Measurements from ENCODE around the gene TMEM9.

DNA sequence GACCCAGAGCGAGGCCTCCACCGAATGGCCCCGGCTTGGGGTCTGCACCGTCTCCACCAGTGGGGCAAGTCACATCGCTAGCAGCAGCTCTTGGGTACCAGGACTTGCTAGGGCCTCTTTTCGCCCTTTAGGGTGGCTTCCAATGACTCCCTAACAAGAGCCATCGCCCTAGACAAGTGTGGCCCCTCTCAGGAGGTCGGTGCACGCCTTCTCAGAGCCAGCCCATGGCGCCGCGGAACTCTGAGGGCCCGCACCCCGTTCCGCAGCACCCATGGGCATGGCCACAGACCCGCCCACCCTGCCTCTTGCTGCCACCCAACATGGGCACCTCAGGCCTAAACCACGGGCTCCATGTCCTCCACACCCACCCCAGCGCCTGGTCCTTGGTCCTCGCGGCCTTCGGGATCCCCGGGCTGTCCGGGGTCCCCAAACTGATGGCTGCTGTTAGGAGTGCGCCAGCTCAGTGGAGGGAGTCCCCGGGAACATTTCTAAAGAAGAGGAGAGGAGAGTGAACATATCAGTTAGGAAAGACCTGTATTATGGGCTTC lies 38.8 kb downstream of the TMEM9 start:
- no peak for TF ChIP-seq CTCF (tag by site-specific recombination; IDR thresholded peaks at IDR 0.05)
- TF ChIP-seq ZNF580 (tag by site-specific recombination; IDR thresholded peaks at IDR 0.05) = no peak
- TF ChIP-seq ZNF114 (tag by site-specific recombination; IDR thresholded peaks at IDR 0.05) = no peak

All from HEK293 (cell line).